ENCODE results near the gene DNAJC11. TPM values are rescaled to one million over a fixed set of nuclear protein-coding genes. Genes with fewer than 3 reads are reported as not detected.
"Not testable (repeated sequence)": the region's sequence is repeated elsewhere in the genome, so short reads cannot be mapped to it uniquely, and the experiment has no call there.

Gene DNAJC11
- total RNA-seq, 4 donors from 2014 or later = 62.9 to 119 (median 63.4) TPM

GRCh38 chr1:6648556-6648955 is 53.1 kb downstream of the DNAJC11 start:
- Histone ChIP-seq H3K4me3 (no peak overlapping the region), H3K27me3 (no peaks in the 10 kb centered on the region), H3K4me1 (no peaks in the 10 kb centered on the region), H3K9me3 (no peaks in the 10 kb centered on the region), H3K36me3 (peaks cover 0 to 52% (median 0%) of the 10 kb centered on the region in 3 donors), H3K27ac (no peak overlapping the region)
- peak in 1 of 3 donors; percentile 15 for DNase-seq
- no peak for TF ChIP-seq POLR2A (IDR thresholded peaks at IDR 0.05)
- TF ChIP-seq CTCF (IDR thresholded peaks at IDR 0.05) = no peak

- DNase-seq = no peak
- H3K27ac ChIP-seq = no peak overlapping the region
- H3K9me3 ChIP-seq = no peaks in the 10 kb centered on the region
- H3K36me3 ChIP-seq = peaks cover 0 to 42% (median 0%) of the 10 kb centered on the region in 3 donors
- TF ChIP-seq POLR2A (IDR thresholded peaks at IDR 0.05) (no peak), CTCF (IDR thresholded peaks at IDR 0.05) (peak; percentile 28 to 71 (median 61))
- H3K4me3 ChIP-seq = no peak overlapping the region
- no peaks in the 10 kb centered on the region for H3K4me1 ChIP-seq
- no peaks in the 10 kb centered on the region for H3K27me3 ChIP-seq
These were observed 55.0 kb downstream of the DNAJC11 start for GRCh38 chr1:6646499-6647148.

- Histone ChIP-seq H3K36me3 (peaks cover 0 to 42% (median 0%) of the 10 kb centered on the region in 3 donors), H3K27me3 (no peaks in the 10 kb centered on the region), H3K4me3 (no peak overlapping the region), H3K4me1 (no peaks in the 10 kb centered on the region), H3K27ac (no peak overlapping the region), H3K9me3 (no peaks in the 10 kb centered on the region)
- DNase-seq = no peak
- TF ChIP-seq POLR2A (IDR thresholded peaks at IDR 0.05) (no peak), CTCF (IDR thresholded peaks at IDR 0.05) (no peak)
These were observed 56.6 kb downstream of the DNAJC11 start for GRCh38 chr1:6645018-6645417.

- not testable (repeated sequence) for H3K27ac ChIP-seq, H3K4me1 ChIP-seq, H3K9me3 ChIP-seq, H3K4me3 ChIP-seq, DNase-seq, H3K27me3 ChIP-seq
- peaks cover 0 to 81% (median 0%) of the 10 kb centered on the region in 3 donors for H3K36me3 ChIP-seq
These were observed 60.7 kb downstream of the DNAJC11 start for GRCh38 chr1:6640867-6641266.

GRCh38 chr1:6638226-6638625 is 63.4 kb downstream of the DNAJC11 start:
- H3K4me3 ChIP-seq = no peak overlapping the region
- H3K4me1 ChIP-seq = no peaks in the 10 kb centered on the region
- H3K27ac ChIP-seq = peak overlapping the region in 1 of 4 donors; percentile 13
- no peak for TF ChIP-seq CTCF (IDR thresholded peaks at IDR 0.05)
- H3K36me3 ChIP-seq = peaks cover 0 to 84% (median 0%) of the 10 kb centered on the region in 3 donors
- DNase-seq = peak in 1 of 3 donors; percentile 57
- H3K27me3 ChIP-seq = no peaks in the 10 kb centered on the region
- H3K9me3 ChIP-seq = no peaks in the 10 kb centered on the region

GRCh38 chr1:6637770-6638169 is 63.8 kb downstream of the DNAJC11 start:
- Histone ChIP-seq H3K9me3 (no peaks in the 10 kb centered on the region), H3K27me3 (no peaks in the 10 kb centered on the region), H3K36me3 (peaks cover 0 to 88% (median 0%) of the 10 kb centered on the region in 3 donors), H3K27ac (peak overlapping the region in 1 of 4 donors; percentile 13), H3K4me3 (no peak overlapping the region), H3K4me1 (no peaks in the 10 kb centered on the region)
- TF ChIP-seq POLR2A (IDR thresholded peaks at IDR 0.05) = no peak
- no peak for TF ChIP-seq CTCF (IDR thresholded peaks at IDR 0.05)
- no peak for DNase-seq

- not testable (repeated sequence) for DNase-seq, H3K9me3 ChIP-seq, H3K4me1 ChIP-seq, H3K4me3 ChIP-seq, H3K27ac ChIP-seq, H3K27me3 ChIP-seq
- H3K36me3 ChIP-seq = peaks cover 0 to 91% (median 0%) of the 10 kb centered on the region in 3 donors
These were observed 64.8 kb downstream of the DNAJC11 start for GRCh38 chr1:6636778-6637177.

All from Peyer's patch (tissue), 4 donors.